Measurements from ENCODE around the gene NFIB. TPM values are rescaled to one million over a fixed set of nuclear protein-coding genes. Genes with fewer than 3 reads are reported as not detected.

NFIB gene
- total and polyA plus RNA-seq, 8 donors: 8.9 to 65.0 (median 45.7) TPM

DNA sequence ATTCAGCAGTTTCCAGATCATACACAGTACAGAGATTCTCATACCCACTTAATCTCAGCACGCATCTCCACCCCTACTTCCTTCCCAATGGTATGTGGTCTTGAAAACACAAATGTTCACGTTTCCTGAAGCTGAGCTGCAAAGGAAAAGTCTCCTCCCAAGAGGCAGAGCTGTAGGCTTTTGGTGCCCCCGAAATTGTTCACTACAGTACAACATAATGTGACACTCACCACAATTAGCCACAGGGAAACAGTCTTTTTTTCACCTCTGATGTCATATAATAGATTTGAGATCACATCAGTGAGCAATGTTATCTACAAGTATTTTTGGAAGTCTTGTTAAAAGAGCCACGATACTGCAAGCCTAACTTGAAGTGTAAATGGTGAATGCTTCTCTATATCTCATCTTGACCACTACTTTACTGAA is 40.2 kb downstream of the NFIB start:
- DNase-seq: no peak
- Histone ChIP-seq H3K4me3 (no peak overlapping the region), H3K27me3 (no peaks in the 10 kb centered on the region), H3K27ac (peak overlapping the region in 2 of 4 donors; percentile 10 to 47), H3K9me3 (no peaks in the 10 kb centered on the region), H3K4me1 (peaks cover 41 to 52% (median 46%) of the 10 kb centered on the region in 3 donors), H3K36me3 (no peaks in the 10 kb centered on the region)
- WGBS, 2 donors: 37 to 38% methylated on average over 4 of the region's 4 CpGs
- intact Hi-C loops (cut with DNase I): no loop called here
- no peak for FAIRE-seq
- TF ChIP-seq, protein P1, sequence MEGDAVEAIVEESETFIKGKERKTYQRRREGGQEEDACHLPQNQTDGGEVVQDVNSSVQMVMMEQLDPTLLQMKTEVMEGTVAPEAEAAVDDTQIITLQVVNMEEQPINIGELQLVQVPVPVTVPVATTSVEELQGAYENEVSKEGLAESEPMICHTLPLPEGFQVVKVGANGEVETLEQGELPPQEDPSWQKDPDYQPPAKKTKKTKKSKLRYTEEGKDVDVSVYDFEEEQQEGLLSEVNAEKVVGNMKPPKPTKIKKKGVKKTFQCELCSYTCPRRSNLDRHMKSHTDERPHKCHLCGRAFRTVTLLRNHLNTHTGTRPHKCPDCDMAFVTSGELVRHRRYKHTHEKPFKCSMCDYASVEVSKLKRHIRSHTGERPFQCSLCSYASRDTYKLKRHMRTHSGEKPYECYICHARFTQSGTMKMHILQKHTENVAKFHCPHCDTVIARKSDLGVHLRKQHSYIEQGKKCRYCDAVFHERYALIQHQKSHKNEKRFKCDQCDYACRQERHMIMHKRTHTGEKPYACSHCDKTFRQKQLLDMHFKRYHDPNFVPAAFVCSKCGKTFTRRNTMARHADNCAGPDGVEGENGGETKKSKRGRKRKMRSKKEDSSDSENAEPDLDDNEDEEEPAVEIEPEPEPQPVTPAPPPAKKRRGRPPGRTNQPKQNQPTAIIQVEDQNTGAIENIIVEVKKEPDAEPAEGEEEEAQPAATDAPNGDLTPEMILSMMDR (IDR thresholded peaks at IDR 0.05): no peak
- ATAC-seq: no peak

DNA sequence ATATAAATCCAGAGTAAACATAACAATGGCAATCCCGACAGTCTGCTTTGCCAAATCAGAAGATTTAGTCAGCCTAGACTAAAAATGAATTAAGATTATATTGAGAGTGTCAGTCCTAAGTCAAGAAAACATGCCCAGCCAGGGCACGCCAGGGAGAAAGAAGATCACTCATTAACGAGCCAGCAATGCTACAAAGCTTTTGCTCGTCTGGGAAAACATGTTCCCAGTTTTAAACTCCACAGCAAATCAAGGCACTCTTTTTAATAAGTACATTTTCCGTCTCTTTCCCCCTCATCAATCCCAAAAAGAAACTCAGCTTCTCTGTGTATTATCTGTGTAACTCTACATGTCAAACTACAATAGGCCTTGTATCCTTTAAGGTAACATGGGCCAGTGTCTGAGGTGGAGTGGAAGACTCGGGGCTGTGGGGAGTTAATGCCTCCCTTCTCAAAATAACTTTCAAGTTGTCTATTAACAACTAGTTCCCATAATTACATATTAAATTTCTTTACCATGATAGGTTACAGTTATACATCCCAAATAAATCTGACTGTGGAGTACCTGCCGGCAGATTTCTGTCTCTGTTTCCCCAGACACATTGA is 40.9 kb downstream of the NFIB start:
- FAIRE-seq (no peak), ATAC-seq (peak in 3 of 4 donors; percentile 29 to 43 (median 31)), DNase-seq (no peak)
- TF ChIP-seq, protein P1 (IDR thresholded peaks at IDR 0.05): no peak
- intact Hi-C loops (cut with DNase I): no loop called here
- Histone ChIP-seq H3K4me3 (no peak overlapping the region), H3K9me3 (no peaks in the 10 kb centered on the region), H3K27ac (peak overlapping the region in 2 of 4 donors; percentile 17 to 47), H3K36me3 (no peaks in the 10 kb centered on the region), H3K27me3 (no peaks in the 10 kb centered on the region), H3K4me1 (peaks cover 41 to 52% (median 46%) of the 10 kb centered on the region in 3 donors)
- 15 to 17% methylated on average over 7 of the region's 7 CpGs for WGBS, 2 donors

DNA sequence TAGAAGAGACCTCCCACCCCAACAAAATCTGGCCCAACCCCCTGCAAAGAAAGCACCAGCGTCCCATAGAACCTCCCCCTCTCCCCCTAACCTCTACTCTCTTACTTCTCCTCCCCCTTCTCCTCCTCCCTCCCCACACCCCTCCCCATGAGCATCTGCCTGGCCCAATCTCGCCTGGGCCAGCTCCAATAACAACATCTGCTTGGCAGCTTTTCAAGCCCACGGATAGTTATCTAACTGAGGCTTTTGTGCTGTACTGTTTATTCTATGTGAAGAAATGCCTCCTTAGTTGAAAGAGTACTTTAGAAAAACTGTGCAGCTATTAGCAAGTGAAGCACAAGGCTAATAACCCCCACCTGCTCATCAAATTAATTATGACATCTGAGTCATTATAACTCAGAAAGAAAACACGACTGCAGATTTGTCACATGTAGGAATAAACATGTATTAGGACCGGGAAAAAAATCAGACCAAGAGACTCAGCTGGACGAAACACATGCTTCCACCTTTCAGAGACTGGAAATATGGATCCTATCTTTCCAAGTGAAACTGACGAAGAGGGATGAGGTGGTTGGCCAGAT is 42.8 kb downstream of the NFIB start:
- peak in 4 of 6 donors; percentile 38 to 49 (median 42) for DNase-seq
- 20 to 22% methylated on average over 7 of the region's 7 CpGs for WGBS, 2 donors
- H3K27me3 ChIP-seq: no peaks in the 10 kb centered on the region
- H3K27ac ChIP-seq: peak overlapping the region in 1 of 4 donors; percentile 6
- FAIRE-seq: no peak
- no peaks in the 10 kb centered on the region for H3K36me3 ChIP-seq
- no peak overlapping the region for H3K4me3 ChIP-seq
- ATAC-seq: peak; percentile 33 to 71 (median 63)
- intact Hi-C loops (cut with DNase I): no loop called here
- H3K4me1 ChIP-seq: peaks cover 36 to 46% (median 38%) of the 10 kb centered on the region in 3 donors
- H3K9me3 ChIP-seq: no peaks in the 10 kb centered on the region
- TF ChIP-seq, protein P1 (IDR thresholded peaks at IDR 0.05): no peak

DNA sequence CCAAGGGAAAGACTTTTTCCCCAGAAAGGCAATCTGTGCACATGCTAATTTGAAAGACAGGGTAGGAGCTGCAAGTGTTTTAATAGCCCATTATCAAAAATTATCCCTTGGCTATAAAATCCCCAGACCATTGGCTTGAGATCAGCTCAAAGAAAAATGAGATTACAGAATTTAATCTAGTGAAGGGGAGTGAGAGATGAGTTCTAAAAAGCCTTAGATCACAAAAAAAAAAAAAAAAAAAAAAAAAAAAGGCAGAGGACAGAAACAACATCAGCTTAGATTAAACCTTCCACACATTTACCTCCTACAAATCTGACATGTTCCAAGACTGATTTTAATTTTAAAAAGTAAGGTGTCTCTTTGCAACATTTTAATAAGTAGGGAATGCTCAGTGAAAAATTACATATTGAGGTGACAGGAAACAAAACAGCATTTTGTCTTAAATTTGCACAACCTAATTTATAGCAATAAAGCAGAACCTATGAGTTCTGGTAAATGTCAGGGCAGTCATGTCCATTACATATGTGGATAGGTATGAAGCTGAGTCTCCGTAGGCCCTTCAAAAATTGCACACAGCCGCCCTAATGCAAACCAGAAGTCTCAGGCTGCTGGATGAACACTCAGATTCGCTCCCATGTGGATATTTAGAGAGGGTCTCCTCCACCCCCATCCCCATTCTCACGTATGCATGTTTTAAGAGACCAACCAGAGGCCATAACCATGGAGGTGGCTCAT is 43.4 kb downstream of the NFIB start:
- FAIRE-seq: no peak
- ATAC-seq: peak in 2 of 4 donors; percentile 13 to 39

More for the DNA sequence above, 43.4 kb downstream of the NFIB start:
- peaks cover 32 to 41% (median 36%) of the 10 kb centered on the region in 3 donors for H3K4me1 ChIP-seq
- no peak overlapping the region for H3K27ac ChIP-seq
- H3K4me3 ChIP-seq: no peak overlapping the region
- DNase-seq: no peak
- no peaks in the 10 kb centered on the region for H3K36me3 ChIP-seq
- intact Hi-C loops (cut with DNase I): no loop called here
- TF ChIP-seq, protein P1 (IDR thresholded peaks at IDR 0.05): no peak
- H3K27me3 ChIP-seq: no peaks in the 10 kb centered on the region
- H3K9me3 ChIP-seq: no peaks in the 10 kb centered on the region
- 77% methylated on average over 4 of the region's 4 CpGs for WGBS, 2 donors

Data from pancreas (tissue), 10 donors.